T1000 (cell line): ENCODE results near the gene CCDC116.
"Not testable (repeated sequence)": the region's sequence is repeated elsewhere in the genome, so short reads cannot be mapped to it uniquely, and the experiment has no call there.

Experiments used
- DNase-seq: peaks from one replicate; lab custom pipeline; 2025; ENCODE audit warnings: mixed read lengths; lab: John Stamatoyannopoulos, UW

CCDC116 gene

GRCh38 chr22:21652010-21652546, 19.5 kb downstream of the CCDC116 start:
- DNase-seq: peak; percentile 83

GRCh38 chr22:21652547-21653545, 20.3 kb downstream of the CCDC116 start:
- DNase-seq: no peak

GRCh38 chr22:21657020-21657359, 24.4 kb downstream of the CCDC116 start:
- DNase-seq: no peak

GRCh38 chr22:21657360-21658032, 24.9 kb downstream of the CCDC116 start:
- peak; percentile 59 for DNase-seq

GRCh38 chr22:21659864-21660525, 27.4 kb downstream of the CCDC116 start:
- no peak for DNase-seq

GRCh38 chr22:21660904-21661303, 28.3 kb downstream of the CCDC116 start:
- no peak for DNase-seq

GRCh38 chr22:21661991-21662390, 29.4 kb downstream of the CCDC116 start:
- DNase-seq: no peak

- DNase-seq: no peak
These were observed 31.2 kb downstream of the CCDC116 start for GRCh38 chr22:21663738-21664137.

GRCh38 chr22:21665047-21665851, 32.7 kb downstream of the CCDC116 start:
- no peak for DNase-seq

GRCh38 chr22:21666786-21667185, 34.2 kb downstream of the CCDC116 start:
- no peak for DNase-seq

GRCh38 chr22:21669026-21669425, 36.5 kb downstream of the CCDC116 start:
- no peak for DNase-seq

- DNase-seq: no peak
These were observed 39.6 kb downstream of the CCDC116 start for GRCh38 chr22:21672107-21672629.

GRCh38 chr22:21673534-21674321, 41.2 kb downstream of the CCDC116 start:
- no peak for DNase-seq

GRCh38 chr22:21674638-21675245, 42.2 kb downstream of the CCDC116 start:
- DNase-seq: no peak

- DNase-seq: no peak
These were observed 45.3 kb downstream of the CCDC116 start for GRCh38 chr22:21677606-21678443.

GRCh38 chr22:21678842-21679241, 46.3 kb downstream of the CCDC116 start:
- DNase-seq: not testable (repeated sequence)

GRCh38 chr22:21679383-21679782, 46.8 kb downstream of the CCDC116 start:
- DNase-seq: no peak

- no peak for DNase-seq
These were observed 48.4 kb downstream of the CCDC116 start for GRCh38 chr22:21680830-21681565.
